GM21737 (cell line): Measurements from ENCODE around the gene IGSF21.

Experiments
- ATAC-seq: cut with Tn5 transposase; IDR thresholded peaks from one replicate; pipeline ENCODE4 v1.9.1; 2021; ENCODE audit warnings: mild to moderate bottlenecking, moderate library complexity; ENCODE audit not compliant: unreplicated experiment

IGSF21 gene

DNA sequence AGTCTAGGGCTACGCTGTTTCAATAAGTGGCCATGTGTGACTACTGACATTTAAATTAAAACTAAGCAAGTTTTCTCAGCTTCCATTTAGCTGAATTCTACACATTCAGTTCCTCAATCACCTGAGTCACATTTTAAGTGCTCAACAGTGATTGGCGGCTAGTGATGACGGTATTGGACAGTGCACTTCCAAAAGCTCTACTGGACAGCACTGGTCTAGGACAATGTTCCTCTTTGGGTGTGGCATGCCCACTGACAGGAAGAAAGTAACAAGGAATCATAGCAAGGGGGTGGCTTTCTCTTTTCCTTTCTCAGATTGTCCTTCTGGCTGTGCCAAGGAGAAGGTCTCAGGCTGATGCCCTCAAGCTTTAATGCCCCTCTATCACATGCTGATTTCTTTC is 11.7 kb downstream of the IGSF21 start:
- no peak for ATAC-seq

DNA sequence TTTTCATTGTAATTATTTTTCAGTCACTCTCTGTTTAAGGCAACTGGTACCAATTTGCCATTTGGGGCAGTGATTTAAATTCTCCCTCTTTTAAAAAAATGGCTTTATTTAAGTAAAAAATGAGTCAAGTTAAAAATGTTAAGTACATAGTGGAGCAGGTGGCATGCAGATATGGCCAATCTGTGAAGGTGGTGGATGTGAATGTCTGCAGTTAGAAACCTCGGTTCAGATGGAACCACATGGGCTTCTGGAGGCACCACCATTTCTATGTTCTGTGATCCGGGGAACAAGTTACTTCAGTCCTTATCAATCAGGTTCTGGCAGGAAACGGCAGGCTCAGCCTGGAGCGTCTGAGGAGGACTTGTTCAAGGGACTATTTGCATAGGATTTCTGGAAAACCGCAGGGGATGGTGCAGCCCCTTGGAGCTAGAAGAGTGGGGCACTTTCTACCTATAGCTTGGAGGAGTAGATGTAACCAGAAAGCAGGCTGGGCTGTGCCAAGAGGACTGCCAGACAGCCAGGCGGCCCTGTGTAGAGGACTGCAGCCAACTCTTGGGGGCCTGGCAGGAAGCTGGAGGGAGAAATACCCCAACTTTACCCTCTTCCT is 12.3 kb downstream of the IGSF21 start:
- ATAC-seq: no peak

DNA sequence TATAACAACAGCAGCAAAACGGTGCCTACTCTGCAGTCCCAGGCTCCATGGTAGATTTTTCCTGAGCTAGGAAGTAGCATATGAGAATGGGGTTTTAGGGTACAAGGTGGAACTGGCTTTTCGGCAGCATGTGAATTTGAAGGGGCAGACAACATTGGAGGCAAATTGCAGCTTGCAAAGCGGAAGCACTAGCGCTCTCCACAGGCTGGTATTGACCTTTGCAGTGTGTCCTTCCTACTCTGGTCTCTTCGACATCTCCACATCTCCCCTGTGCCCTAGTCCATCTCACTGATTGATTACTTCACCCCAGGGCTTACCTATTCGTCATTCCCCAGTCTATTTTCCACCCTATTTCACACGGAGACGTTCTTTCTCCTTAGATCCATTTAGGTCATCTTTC is 13.0 kb downstream of the IGSF21 start:
- no peak for ATAC-seq

DNA sequence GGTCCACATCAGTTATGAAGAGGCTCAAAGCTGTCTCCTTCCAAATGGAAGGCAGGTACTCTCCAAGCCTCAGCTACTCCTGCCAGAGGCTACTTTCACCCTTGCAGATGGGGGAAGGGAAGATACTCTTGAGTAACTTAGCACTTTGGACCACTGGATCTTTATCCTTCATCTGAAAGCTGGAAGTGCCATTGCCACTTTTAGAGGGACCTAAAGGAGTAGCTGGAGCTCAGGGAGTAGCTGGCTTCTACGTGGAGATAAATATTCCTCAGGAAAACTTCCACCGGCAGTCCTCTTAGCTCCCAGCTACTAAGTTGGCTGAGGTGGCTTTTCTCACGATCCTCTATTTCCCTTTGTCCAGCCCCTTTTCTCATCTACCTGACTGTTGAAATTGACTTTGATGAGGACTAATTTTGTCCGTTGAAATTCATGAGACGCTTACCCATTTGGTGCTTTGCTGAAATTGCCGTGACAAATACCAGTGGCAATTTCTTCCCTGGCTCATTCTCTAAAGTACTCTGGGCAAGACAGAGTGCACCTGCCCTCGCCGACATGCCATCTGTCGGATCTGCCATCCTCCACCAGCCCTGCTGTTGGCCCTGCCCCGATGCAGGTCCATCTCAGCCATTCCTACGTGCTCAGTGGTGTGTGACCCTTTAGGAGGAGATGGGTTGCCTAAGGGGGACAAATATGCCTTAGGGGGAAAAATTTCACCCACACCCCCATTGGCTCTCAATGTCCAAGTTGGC is 13.6 kb downstream of the IGSF21 start:
- no peak for ATAC-seq

DNA sequence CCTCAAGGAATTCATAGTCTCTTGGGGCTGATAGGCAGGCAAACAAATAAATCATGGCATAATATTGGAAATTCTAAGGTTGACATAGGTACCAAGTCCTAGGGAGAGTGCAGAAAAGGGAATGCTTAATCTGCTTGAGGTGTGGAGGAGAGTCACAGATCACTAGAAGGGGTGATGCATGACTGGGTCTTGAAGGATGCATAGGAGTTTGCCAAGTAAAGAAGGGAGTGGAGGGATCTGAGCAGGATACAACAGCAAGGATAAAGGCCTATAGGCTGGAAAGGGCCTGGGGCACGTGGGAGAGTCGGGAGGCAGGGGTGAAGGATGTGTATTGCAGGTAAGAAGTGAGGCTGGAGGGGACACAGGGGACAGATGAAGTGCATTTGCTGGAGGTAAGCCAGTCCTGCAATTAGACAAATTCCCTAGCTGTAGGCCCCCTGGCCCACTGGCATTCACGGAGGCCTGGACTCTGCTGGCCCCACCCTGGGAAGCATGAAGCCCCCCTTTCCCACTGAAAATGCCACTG is 15.9 kb downstream of the IGSF21 start:
- no peak for ATAC-seq

DNA sequence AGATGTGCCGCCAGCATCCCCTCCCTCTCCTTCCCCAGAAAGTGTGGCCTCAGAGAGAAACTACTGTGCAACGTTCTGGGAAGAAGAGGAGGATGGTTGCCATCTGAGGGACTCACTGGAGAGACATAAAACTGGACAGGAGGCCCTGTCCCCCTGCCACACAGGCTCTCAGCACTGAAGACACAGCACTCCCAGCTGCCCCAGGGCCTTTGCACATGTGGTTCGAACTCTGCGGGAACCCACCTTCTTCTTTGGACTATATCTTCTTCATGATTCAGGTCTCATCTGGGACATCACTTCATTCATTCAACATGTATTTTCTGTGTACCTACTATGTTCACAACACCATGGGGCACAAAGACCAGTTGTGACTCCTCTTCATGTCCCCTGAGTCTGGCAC is 17.4 kb downstream of the IGSF21 start:
- no peak for ATAC-seq

DNA sequence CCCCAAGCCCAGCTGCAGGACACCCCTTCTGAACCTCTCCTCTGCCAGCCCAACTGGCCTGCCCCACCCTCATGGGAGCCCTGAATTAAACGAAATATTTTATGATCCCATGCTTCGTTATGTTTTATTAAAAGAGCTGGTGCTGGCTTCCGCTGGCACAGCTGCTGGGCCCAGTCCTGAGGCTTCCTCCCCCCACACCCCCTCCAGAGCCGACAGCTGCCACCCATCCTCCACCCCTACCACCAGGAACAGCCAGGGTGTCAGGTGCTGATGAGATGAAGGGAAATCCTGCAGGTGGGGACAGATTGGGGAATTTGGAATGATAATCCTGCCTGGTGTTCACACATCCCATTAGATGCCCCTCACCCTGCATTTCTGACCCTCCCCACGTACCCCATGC is 19.0 kb downstream of the IGSF21 start:
- no peak for ATAC-seq

DNA sequence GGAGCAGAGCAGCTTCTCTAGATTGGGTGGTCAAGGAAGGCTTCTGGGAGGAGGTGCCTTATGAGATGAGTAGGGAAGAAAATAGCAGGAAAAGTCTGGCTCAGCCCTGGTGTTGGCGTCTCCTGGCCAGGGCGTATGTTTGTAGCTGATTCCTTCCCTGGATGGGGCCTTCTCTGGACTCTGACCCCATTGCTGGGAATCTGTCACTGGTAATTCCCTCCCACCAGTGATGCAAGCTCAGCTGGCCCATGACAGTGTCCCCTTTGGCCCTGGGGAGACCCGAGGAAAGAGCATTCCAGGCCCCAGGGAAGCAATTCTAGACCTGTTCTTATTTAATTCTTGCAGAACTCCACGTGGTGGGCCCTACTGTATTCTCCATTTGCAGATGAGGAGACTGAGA is 20.7 kb downstream of the IGSF21 start:
- ATAC-seq: no peak

DNA sequence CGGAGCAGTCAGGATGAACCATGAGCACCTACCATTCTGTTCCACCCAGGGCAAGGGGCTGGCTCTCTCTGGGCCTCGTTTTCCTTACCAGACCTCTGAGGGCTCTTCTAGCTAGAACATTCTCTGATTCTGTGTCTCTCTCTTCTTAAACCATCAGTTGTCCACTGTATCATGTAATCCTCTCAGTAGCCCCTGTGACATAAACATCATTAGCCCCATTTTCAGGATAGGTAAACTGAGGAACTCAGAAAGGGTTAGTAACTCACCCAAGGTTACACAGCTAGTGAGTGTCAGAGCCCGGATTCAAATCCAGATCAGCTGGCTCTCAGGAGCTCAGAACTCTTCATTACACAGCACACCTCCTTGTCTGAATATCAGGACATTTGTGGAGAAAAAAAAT is 22.8 kb downstream of the IGSF21 start:
- ATAC-seq: no peak

DNA sequence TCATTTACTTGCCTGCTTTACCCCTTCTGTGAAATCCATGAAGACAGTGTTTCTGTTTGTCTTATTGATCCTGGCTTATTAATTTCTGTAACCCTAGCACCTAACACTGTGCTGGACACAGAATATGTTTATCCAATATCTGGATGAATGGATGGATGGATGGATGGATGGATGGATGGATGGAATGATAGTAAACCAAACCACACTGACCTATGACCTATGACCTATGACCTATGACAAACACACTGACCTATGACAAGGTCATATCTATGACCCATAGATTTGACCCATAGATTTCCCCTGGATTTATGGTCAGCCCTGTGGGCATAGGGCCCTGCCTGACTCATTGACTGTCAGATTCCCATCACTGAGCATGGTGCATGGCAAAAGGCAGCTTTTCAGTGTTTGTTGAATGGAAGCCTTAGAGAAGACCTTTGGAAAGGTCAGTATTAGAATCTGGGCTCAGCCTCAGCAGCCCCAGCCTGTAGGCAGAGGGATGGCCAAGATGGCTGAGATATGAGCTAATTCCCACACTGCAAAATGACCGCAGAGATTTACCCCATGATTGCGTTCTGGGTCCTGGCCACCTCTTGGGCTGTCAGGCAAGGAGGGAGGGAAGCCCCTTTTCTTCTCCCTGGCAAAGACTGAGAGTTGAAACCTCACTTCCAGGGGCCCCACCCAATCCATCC is 24.6 kb downstream of the IGSF21 start:
- no peak for ATAC-seq

DNA sequence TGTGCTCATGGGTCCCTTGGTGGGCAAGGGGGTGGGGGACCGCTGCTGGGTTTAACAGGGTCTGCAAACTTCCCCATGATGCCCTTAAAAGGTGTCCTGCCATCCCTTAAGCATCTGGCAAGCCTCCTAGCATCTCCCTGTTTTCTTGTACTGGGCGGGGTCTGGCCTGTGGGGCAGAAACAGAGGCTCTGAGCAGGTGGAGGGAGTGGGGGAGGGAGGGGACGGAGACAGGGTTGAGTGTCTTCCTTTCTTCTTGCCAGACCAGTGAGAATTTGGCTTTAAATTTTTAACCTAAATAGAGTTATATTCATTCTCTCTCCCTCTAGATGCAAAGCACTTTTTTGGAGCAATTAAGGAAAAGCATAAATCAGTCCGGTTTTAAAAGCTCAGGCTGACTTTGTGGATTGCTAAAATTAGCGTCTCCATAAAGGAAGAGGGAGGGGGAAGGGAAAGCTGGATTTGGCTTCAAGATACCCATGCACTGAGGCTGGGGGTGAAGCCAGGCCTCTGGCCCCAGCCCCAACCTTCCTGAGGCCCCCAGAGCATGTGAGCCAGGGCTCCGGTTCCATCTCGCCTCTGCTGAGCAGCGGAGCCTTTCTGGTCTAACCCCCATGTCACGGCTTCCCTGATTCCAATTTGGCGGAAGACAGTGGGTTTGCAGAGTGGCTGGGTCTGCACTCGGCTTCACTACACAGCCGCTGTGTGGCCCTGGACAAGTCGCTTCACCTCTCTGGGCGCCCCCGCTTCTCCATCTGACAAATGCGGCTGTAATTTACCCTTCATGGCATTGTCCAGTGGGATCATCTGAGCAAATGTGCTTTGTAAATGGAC is 25.3 kb downstream of the IGSF21 start:
- ATAC-seq: no peak

DNA sequence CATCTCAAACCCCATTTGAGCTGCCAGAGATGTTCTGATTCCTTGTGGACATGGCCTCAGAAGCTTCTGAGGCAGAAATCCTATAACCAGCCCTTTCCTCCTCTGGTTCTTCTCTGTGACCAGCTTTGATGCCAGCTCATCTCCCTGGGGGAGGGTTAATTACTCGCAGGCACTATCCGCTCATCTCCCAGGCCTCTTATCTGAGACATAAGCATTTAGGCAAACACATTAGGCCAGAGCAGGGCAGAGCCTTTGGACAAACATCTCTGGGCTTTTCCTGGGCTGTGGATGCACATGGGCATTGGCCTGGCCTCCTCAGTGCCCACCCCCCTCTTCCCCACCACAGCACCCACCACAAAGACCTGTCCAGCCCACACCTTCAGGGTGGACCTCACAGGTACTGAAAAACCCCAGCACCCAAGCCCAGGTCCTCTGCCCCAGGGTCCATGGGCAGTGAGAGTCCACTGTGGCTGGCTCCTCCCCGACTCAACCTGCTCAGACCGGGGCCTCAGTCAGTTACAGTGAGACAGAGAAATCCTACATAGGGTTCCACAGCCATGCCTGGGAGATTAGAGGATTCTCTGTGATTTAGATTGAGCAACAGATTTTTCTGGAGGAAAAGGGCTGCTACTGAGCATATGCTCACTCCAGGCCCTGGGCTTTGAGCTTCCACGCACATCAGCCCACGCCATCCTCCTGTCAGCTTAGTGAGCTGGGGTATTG is 26.9 kb downstream of the IGSF21 start:
- no peak for ATAC-seq

DNA sequence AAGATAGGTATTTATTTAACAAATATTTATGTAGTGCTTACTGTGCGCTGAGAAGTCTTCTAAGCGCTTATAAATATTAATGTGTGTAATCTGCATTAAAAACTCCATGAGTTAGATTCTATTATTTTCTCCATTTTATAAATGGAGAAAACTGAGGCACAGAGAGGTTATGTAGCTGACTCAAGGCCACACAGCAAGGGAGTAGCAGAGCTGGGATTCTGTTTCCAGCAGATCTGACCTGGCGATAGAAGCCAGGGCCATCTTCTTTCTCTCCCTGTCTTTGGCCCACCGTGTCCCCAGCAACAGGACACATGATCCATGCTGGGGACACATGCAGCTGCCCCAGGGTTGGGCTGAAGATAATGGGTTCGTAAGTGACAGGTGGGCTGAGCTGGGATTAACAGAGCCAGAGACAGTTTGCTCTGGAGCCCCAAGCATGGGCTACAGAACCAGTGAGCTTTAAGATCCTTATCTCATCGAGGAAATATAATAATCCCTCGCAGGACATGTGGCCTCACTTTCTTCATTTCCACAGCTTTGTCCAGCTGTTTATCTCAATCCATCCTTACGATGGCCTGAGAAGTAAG is 30.3 kb downstream of the IGSF21 start:
- ATAC-seq: no peak

DNA sequence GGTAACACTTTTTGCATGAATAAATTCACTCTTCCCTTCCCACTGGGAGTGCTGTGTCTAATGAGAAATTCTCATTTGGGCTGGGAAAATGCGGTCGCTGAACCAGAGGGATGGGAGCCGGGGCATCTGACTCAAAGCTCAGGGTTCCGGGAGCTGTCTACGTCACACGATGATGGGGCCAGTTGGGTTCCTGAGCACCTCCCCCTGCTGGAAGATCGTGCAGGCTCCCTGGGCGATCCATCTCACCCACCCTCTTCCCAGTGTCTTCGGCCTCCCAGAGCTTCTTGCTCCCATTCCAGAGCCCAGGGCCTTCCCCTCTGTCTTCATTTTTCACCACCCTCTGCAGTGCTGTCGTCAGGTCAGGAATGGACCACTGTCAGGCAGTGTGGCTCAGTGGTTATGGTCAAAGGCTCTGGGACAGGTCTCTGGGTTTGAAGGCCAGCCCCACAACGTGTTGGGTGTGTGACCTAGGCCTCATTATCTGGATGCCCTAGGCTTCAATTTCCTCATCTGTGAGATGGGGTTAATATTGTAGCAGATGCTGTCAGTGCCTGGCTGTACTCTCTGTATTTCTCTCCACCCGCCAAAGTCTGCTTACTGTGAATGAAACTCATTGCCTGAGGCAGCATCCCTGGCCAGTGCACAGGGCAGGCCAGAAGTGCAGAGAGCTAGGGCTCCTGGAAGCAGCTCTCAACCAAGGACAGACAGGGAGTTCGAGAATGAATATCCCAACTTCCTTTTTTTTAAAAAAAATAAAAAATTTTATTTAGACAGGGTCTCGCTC is 31.8 kb downstream of the IGSF21 start:
- ATAC-seq: no peak

DNA sequence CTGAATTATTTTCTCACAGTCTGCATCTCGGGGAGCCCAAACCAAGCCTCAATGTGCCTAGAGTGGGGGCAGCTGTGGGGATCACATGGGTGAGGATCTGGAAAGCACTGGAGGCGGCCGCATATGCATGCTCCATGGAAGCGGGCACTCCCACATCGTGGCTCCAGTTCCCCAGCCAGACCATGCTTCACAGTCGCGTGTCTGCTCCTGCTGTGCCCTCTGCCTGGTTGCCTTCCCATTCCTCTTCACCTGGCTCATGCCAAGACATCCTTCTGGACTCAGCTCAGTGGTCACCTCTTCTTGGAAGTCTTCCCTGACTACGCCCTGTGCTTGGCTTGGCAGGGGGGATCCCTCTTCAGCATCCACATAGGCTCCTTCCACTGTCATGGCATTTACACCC is 32.8 kb downstream of the IGSF21 start:
- ATAC-seq: no peak

DNA sequence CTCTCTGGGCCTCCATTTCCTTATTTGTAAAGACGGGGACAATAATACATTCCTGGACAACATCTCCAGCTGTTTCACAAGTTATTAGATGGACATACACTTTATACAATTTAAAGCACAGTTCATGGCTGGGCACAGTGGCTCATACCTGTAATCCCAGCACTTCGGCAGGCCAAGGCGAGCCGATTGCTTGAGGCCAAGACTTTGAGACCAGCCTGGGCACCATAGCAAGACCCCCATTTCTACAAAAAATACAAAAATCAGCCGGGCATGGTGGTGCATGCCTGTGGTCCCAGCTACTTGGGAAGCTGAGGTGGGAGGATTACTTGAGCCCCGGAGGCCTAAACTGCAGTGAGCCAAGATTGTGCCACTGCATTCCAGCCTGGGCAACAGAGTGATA is 34.1 kb downstream of the IGSF21 start:
- ATAC-seq: no peak

DNA sequence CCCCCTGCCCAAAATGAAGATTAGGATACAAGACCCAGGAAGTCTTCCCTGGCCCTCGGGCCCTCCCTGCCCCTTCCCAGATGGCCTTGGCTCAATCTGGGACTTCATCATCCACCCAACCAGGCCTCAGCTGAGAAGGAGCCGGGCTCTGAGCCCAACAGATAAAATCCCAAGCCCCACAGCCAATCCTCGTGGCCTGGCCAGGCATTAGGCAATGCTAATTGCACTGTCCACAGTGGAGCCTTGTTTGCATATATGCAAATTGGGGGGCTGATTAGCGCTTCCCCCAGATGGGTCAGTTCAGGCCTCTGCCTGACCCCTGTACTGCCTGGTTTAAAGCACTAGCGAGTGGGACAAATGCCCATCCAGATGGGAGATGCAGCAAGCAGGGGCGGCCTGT is 34.9 kb downstream of the IGSF21 start:
- no peak for ATAC-seq

DNA sequence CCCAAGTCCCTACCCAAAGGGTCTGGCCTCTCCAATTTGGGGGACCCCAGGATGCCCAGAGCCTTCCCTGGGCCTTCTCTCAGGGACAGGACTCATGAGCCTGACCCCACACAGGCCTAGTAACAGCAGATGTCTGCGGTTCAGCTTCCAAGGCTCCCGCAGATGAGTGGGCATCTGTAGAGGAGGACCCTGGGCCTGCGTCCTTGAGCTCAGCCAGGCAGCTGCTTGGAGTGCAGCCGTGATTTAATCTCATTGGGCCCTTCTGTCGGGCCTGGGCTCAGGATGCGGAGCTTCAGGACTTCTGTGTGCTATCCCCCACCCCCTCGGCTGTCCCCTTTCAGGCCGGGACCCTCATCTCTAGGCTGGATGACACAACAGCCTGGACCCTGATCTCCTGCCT is 35.4 kb downstream of the IGSF21 start:
- no peak for ATAC-seq

DNA sequence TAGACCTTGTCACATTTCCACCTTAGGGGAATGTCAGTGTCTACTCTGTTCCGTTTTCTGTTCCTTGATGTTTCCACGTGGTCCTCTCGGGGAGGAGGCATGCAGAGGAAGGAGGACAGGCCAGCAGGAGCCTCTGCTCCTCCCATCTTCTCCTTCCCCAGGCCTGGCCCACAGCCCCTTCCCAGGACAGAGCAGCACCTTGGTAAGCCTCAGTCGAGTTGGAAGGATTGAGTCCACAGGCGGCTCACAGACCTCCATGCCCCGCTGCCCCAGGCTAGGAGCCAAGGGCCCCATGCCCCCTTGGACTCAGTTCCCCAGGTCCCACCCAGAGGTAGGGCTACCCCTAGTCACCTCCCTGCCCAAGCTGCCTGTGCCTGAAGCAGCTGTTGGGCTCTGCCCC is 36.5 kb downstream of the IGSF21 start:
- ATAC-seq: no peak
